ENCODE measurements around the gene CLPSL1.

DNA sequence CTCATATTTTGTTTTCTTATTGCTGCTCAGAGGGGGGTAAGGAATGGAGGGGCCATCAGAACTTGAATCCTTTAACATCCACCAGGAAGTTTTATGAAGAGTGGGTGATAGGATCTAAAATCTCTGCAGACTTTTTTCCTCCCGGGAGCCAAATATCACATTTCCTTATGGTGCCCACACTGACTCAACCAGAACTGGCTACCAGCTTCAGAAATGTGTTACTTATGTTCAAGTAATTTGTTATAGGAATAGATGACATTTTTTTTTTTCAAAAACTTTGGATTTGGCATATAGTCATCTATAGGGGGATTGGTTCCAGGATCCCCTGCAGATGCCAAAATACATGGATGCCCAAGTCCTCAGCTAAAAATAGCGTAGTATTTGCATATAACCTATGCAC is 42.8 kb downstream of the CLPSL1 start:
- no peak for TF ChIP-seq POLR2AphosphoS5 (IDR thresholded peaks at IDR 0.05; ENCODE audit: low read depth, low read length)
- TF ChIP-seq, protein P1, sequence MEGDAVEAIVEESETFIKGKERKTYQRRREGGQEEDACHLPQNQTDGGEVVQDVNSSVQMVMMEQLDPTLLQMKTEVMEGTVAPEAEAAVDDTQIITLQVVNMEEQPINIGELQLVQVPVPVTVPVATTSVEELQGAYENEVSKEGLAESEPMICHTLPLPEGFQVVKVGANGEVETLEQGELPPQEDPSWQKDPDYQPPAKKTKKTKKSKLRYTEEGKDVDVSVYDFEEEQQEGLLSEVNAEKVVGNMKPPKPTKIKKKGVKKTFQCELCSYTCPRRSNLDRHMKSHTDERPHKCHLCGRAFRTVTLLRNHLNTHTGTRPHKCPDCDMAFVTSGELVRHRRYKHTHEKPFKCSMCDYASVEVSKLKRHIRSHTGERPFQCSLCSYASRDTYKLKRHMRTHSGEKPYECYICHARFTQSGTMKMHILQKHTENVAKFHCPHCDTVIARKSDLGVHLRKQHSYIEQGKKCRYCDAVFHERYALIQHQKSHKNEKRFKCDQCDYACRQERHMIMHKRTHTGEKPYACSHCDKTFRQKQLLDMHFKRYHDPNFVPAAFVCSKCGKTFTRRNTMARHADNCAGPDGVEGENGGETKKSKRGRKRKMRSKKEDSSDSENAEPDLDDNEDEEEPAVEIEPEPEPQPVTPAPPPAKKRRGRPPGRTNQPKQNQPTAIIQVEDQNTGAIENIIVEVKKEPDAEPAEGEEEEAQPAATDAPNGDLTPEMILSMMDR (IDR thresholded peaks at IDR 0.05) = no peak
